Measurements from ENCODE around the gene SCGB1D1. TPM values are rescaled to one million over a fixed set of nuclear protein-coding genes. Genes with fewer than 3 reads are reported as not detected.

The SCGB1D1 gene
- total and polyA plus RNA-seq, 7 donors: not detected

GRCh38 chr11:62208785-62209144 lies 18.7 kb downstream of the SCGB1D1 start:
- no peak for DNase-seq
- 73 to 78% methylated on average over 4 of the region's 4 CpGs for WGBS, 2 donors
- Histone ChIP-seq H3K27ac (no peak overlapping the region), H3K4me3 (no peak overlapping the region), H3K36me3 (no peaks in the 10 kb centered on the region), H3K27me3 (no peaks in the 10 kb centered on the region), H3K9me3 (no peaks in the 10 kb centered on the region), H3K4me1 (no peaks in the 10 kb centered on the region)
- no peak for TF ChIP-seq POLR2A (IDR thresholded peaks at IDR 0.05)
- TF ChIP-seq, protein P1, sequence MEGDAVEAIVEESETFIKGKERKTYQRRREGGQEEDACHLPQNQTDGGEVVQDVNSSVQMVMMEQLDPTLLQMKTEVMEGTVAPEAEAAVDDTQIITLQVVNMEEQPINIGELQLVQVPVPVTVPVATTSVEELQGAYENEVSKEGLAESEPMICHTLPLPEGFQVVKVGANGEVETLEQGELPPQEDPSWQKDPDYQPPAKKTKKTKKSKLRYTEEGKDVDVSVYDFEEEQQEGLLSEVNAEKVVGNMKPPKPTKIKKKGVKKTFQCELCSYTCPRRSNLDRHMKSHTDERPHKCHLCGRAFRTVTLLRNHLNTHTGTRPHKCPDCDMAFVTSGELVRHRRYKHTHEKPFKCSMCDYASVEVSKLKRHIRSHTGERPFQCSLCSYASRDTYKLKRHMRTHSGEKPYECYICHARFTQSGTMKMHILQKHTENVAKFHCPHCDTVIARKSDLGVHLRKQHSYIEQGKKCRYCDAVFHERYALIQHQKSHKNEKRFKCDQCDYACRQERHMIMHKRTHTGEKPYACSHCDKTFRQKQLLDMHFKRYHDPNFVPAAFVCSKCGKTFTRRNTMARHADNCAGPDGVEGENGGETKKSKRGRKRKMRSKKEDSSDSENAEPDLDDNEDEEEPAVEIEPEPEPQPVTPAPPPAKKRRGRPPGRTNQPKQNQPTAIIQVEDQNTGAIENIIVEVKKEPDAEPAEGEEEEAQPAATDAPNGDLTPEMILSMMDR (IDR thresholded peaks at IDR 0.05): no peak
- TF ChIP-seq POLR2AphosphoS5 (IDR thresholded peaks at IDR 0.05): no peak
- no peak for TF ChIP-seq EP300 (IDR thresholded peaks at IDR 0.05)
- intact Hi-C loops (cut with DNase I): no loop called here

- 39 to 46% methylated on average over 5 of the region's 5 CpGs for WGBS, 2 donors
- peaks cover 0 to 5% (median 2%) of the 10 kb centered on the region in 4 donors for H3K9me3 ChIP-seq
- DNase-seq: no peak
These were observed 27.3 kb downstream of the SCGB1D1 start for GRCh38 chr11:62217191-62217748.

GRCh38 chr11:62221498-62221897 lies 31.5 kb downstream of the SCGB1D1 start:
- 91 to 92% methylated on average over 3 of the region's 3 CpGs for WGBS, 2 donors
- DNase-seq: no peak
- intact Hi-C loops (cut with DNase I): no loop called here

More at GRCh38 chr11:62217191-62217748, 27.3 kb downstream of the SCGB1D1 start:
- no peaks in the 10 kb centered on the region for H3K4me1 ChIP-seq
- H3K27ac ChIP-seq: no peak overlapping the region
- intact Hi-C loops (cut with DNase I): no loop called here
- no peaks in the 10 kb centered on the region for H3K36me3 ChIP-seq
- no peak for TF ChIP-seq POLR2AphosphoS5 (IDR thresholded peaks at IDR 0.05)
- H3K27me3 ChIP-seq: no peaks in the 10 kb centered on the region
- no peak overlapping the region for H3K4me3 ChIP-seq

GRCh38 chr11:62223095-62223494 lies 33.1 kb downstream of the SCGB1D1 start:
- Histone ChIP-seq H3K36me3 (no peaks in the 10 kb centered on the region), H3K4me1 (no peaks in the 10 kb centered on the region), H3K9me3 (peaks cover 0 to 28% (median 17%) of the 10 kb centered on the region in 4 donors), H3K27ac (no peak overlapping the region), H3K4me3 (no peak overlapping the region), H3K27me3 (no peaks in the 10 kb centered on the region)
- DNase-seq: no peak
- TF ChIP-seq, protein P1 (IDR thresholded peaks at IDR 0.05): no peak
- no peak for TF ChIP-seq EP300 (IDR thresholded peaks at IDR 0.05)
- TF ChIP-seq POLR2AphosphoS5 (IDR thresholded peaks at IDR 0.05): no peak
- TF ChIP-seq POLR2A (IDR thresholded peaks at IDR 0.05): no peak
- intact Hi-C loops (cut with DNase I): no loop called here

More at GRCh38 chr11:62221498-62221897, 31.5 kb downstream of the SCGB1D1 start:
- no peaks in the 10 kb centered on the region for H3K4me1 ChIP-seq
- TF ChIP-seq EP300 (IDR thresholded peaks at IDR 0.05) (no peak), POLR2A (IDR thresholded peaks at IDR 0.05) (no peak), POLR2AphosphoS5 (IDR thresholded peaks at IDR 0.05) (no peak)
- TF ChIP-seq, protein P1 (IDR thresholded peaks at IDR 0.05): no peak
- no peak overlapping the region for H3K27ac ChIP-seq
- no peaks in the 10 kb centered on the region for H3K36me3 ChIP-seq
- H3K9me3 ChIP-seq: peaks cover 0 to 28% (median 17%) of the 10 kb centered on the region in 4 donors
- H3K4me3 ChIP-seq: no peak overlapping the region
- no peaks in the 10 kb centered on the region for H3K27me3 ChIP-seq

DNA sequence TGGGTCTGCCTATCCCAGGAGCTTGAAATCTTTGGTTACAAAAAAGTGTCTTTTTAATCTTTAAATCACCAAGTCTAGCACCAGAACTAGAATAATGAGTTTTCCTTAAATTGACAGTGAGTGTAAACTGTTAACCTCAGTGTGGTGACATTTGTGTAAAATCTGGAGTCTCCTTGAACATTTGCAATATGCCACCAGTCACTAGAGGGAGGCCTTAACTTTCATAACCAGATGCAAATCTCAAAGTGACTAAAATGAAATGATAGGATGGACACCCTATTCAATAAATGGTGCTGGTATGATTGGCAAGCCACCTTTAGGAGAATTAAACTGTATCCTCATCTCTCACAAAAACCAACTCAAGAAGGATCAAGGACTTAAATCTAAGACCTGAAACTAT lies 43.7 kb downstream of the SCGB1D1 start:
- TF ChIP-seq, protein P1 (IDR thresholded peaks at IDR 0.05): no peak
- no peak for TF ChIP-seq POLR2AphosphoS5 (IDR thresholded peaks at IDR 0.05)
- no peak for TF ChIP-seq POLR2A (IDR thresholded peaks at IDR 0.05)
- no peak for TF ChIP-seq EP300 (IDR thresholded peaks at IDR 0.05)
- H3K27me3 ChIP-seq: peaks cover 0 to 10% (median 0%) of the 10 kb centered on the region in 3 donors
- intact Hi-C loops (cut with DNase I): no loop called here

More for the DNA sequence above, 43.7 kb downstream of the SCGB1D1 start:
- Histone ChIP-seq H3K9me3 (no peaks in the 10 kb centered on the region), H3K4me3 (no peak overlapping the region), H3K36me3 (no peaks in the 10 kb centered on the region), H3K27ac (no peak overlapping the region), H3K4me1 (no peaks in the 10 kb centered on the region)
- no peak for DNase-seq
